Lung (tissue), 12 donors: ENCODE measurements around the gene DET1. TPM values are rescaled to one million over a fixed set of nuclear protein-coding genes. Genes with fewer than 3 reads are reported as not detected.

Source experiments
- ATAC-seq: fragments of 200-7000 bp; cut with Tn5 transposase; one replicate; pipeline ENCODE4 v1.9.1; 2020; ENCODE audit warnings: moderate number of reproducible peaks; ENCODE audit not compliant: insufficient read depth, low FRiP score
- DNase-seq, 3 donors: peaks; one replicate each; pipeline ENCODE4 v3.0.0-alpha.2; 2013 to 2017
- H3K27ac ChIP-seq, 2 donors: one replicate each; pipeline ENCODE4 v1.5.1; 2013; ENCODE audit warnings: mild to moderate bottlenecking in 2 of 2, moderate library complexity in 2 of 2, control low read depth in 1 of 2, inconsistent platforms in 1 of 2, low read depth in 1 of 2, low read length in 1 of 2
- H3K27me3 ChIP-seq, 3 donors: one replicate each; pipeline ENCODE4 v1.5.1; 2013; ENCODE audit warnings: low read length in 2 of 3; ENCODE audit not compliant: control insufficient read depth in 3 of 3, insufficient read depth in 3 of 3
- H3K36me3 ChIP-seq, 4 donors: one replicate each; pipeline ENCODE4 v1.5.1; 2013; ENCODE audit warnings: low read length in 4 of 4, mild to moderate bottlenecking in 1 of 4, moderate library complexity in 1 of 4; ENCODE audit not compliant: control insufficient read depth in 4 of 4, insufficient read depth in 4 of 4
- H3K4me1 ChIP-seq, 5 donors: one replicate each; pipeline ENCODE4 v1.5.1; 2013; ENCODE audit warnings: low read length in 5 of 5, mild to moderate bottlenecking in 2 of 5, moderate library complexity in 1 of 5; ENCODE audit not compliant: control insufficient read depth in 5 of 5, insufficient read depth in 5 of 5
- H3K4me3 ChIP-seq: one replicate; pipeline ENCODE4 v1.5.1; 2013; ENCODE audit warnings: mild to moderate bottlenecking, control low read depth, moderate library complexity
- H3K9ac ChIP-seq, 2 donors: one replicate each; pipeline ENCODE4 v1.5.1; 2013; ENCODE audit warnings: low read length in 2 of 2, control low read depth in 1 of 2; ENCODE audit not compliant: insufficient read depth in 1 of 2
- H3K9me3 ChIP-seq, 4 donors: one replicate each; pipeline ENCODE4 v1.5.1; 2013; ENCODE audit warnings: low read length in 3 of 4, mild to moderate bottlenecking in 1 of 4, moderate library complexity in 1 of 4; ENCODE audit not compliant: control insufficient read depth in 4 of 4, insufficient read depth in 3 of 4
- CTCF ChIP-seq: IDR thresholded peaks from 2 replicates; pipeline ENCODE4 v1.5.1; 2012; ENCODE audit warnings: mild to moderate bottlenecking; ENCODE audit errors: control extremely low read depth, extremely low read depth
- WGBS, 2 donors: extraction: QIAGEN DNeasy Blood & Tissue Kit; methylation state at CpG; one replicate each; pipeline ENCODE4 v1.1.7; 2013; 5-methylcytosine and 5-hydroxymethylcytosine counted together
- polyA plus RNA-seq, 2 donors: library from polyadenylated mRNA; stranded (reverse); fragments of 200-250 nt; gene quantifications; one replicate each; pipeline ENCODE4 v1.2.1, GENCODE V29; 2013
- total RNA-seq, 2 donors: library from RNA; depleted of rRNA in 1 of 2; stranded (reverse); fragments of >200 nt in 1 of 2; gene quantifications; one replicate each; pipeline ENCODE4 v1.2.1, GENCODE V29; 2014 to 2021
- donor health status: control.
- donor health status: control.
- donor health status: Bipolar disorder and iron deficiency.
- donor health status: healthy.
- donor health status: DM: yes; HTN: yes; CAD: no.

Gene DET1
- total and polyA plus RNA-seq, 4 donors = 2.9 to 13.7 (median 4.4) TPM

- Histone ChIP-seq H3K4me3 (no peak overlapping the region), H3K27ac (no peak overlapping the region), H3K36me3 (peaks cover 5 to 14% (median 11%) of the 10 kb centered on the region in 4 donors), H3K9me3 (no peaks in the 10 kb centered on the region), H3K9ac (no peak overlapping the region), H3K27me3 (no peaks in the 10 kb centered on the region), H3K4me1 (peaks cover 0 to 4% (median 0%) of the 10 kb centered on the region in 5 donors)
- no peak for TF ChIP-seq CTCF
- ATAC-seq (no peak), DNase-seq (no peak)
- 98 to 99% methylated on average over 3 of the region's 3 CpGs for WGBS, 2 donors
Observed at GRCh38 chr15:88535607-88536313, 10.7 kb downstream of the DET1 start.

GRCh38 chr15:88535100-88535499 lies 11.4 kb downstream of the DET1 start:
- Histone ChIP-seq H3K4me1 (peaks cover 0 to 4% (median 0%) of the 10 kb centered on the region in 5 donors), H3K27me3 (no peaks in the 10 kb centered on the region), H3K4me3 (no peak overlapping the region), H3K9ac (no peak overlapping the region), H3K27ac (no peak overlapping the region), H3K9me3 (no peaks in the 10 kb centered on the region), H3K36me3 (peaks cover 10 to 20% (median 16%) of the 10 kb centered on the region in 4 donors)
- ATAC-seq = no peak
- TF ChIP-seq CTCF = no peak
- DNase-seq = no peak

GRCh38 chr15:88533376-88533775 lies 13.1 kb downstream of the DET1 start:
- 98 to 100% methylated on average over 3 of the region's 3 CpGs for WGBS, 2 donors
- Histone ChIP-seq H3K9ac (no peak overlapping the region), H3K4me3 (no peak overlapping the region), H3K4me1 (peaks cover 0 to 4% (median 0%) of the 10 kb centered on the region in 5 donors), H3K27me3 (no peaks in the 10 kb centered on the region), H3K36me3 (peaks cover 12 to 37% (median 25%) of the 10 kb centered on the region in 4 donors), H3K27ac (no peak overlapping the region), H3K9me3 (no peaks in the 10 kb centered on the region)
- DNase-seq = no peak
- ATAC-seq = no peak
- no peak for TF ChIP-seq CTCF
